MM.1S (cell line): ENCODE results near the gene KPNB1.
A peak's percentile ranks its signal among the peaks of the same experiment; 100 is the strongest.

Experiments used
- DNase-seq: peaks from one replicate; pipeline ENCODE4 v3.0.0-alpha.2; 2015
- H2AFZ ChIP-seq: fragments of 300-600 bp; sonication (generic); 2 replicates; pipeline ENCODE4 v1.6.0; 2016; ENCODE audit warnings: antibody characterized with exemption, low read length
- H3F3A ChIP-seq: fragments of 300-600 bp; sonication (generic); 2 replicates; pipeline ENCODE4 v1.6.1; 2016; ENCODE audit warnings: mild to moderate bottlenecking, antibody characterized with exemption, low read length, moderate library complexity, mixed read lengths; ENCODE audit not compliant: insufficient read depth
- H3K27ac ChIP-seq: fragments of 300-600 bp; sonication (generic); 2 replicates; pipeline ENCODE4 v1.5.1; 2016; ENCODE audit warnings: mild to moderate bottlenecking, low read length
- H3K27me3 ChIP-seq: fragments of 300-600 bp; sonication (generic); replicated peaks from 2 replicates; pipeline ENCODE4 v1.6.0; 2016; ENCODE audit warnings: low read length; ENCODE audit not compliant: insufficient read depth
- H3K36me3 ChIP-seq: fragments of 300-600 bp; sonication (generic); replicated peaks from 2 replicates; pipeline ENCODE4 v1.6.1; 2016; ENCODE audit warnings: mild to moderate bottlenecking, low read length, mixed read lengths; ENCODE audit not compliant: insufficient read depth
- H3K4me1 ChIP-seq: fragments of 300-600 bp; sonication (generic); 2 replicates; pipeline ENCODE4 v1.6.1; 2016; ENCODE audit warnings: low read length, mixed read lengths
- H3K4me2 ChIP-seq: fragments of 300-600 bp; sonication (generic); 2 replicates; pipeline ENCODE4 v1.6.0; 2016; ENCODE audit warnings: low read depth, low read length
- H3K4me3 ChIP-seq: fragments of 300-600 bp; sonication (generic); 2 replicates; pipeline ENCODE4 v1.5.1; 2016; ENCODE audit warnings: low read length, mixed read lengths
- H3K79me2 ChIP-seq: fragments of 300-600 bp; sonication (generic); 2 replicates; pipeline ENCODE4 v1.6.1; 2016; ENCODE audit warnings: mixed run types, low read length, mixed read lengths
- H3K9ac ChIP-seq: fragments of 300-600 bp; sonication (generic); 2 replicates; pipeline ENCODE4 v1.6.1; 2016; ENCODE audit warnings: low read length, mixed read lengths
- H3K9me2 ChIP-seq: fragments of 300-600 bp; sonication (generic); replicated peaks from 2 replicates; pipeline ENCODE4 v1.6.1; 2016; ENCODE audit warnings: mild to moderate bottlenecking, low read length, mixed read lengths; ENCODE audit not compliant: insufficient read depth
- H3K9me3 ChIP-seq: fragments of 300-600 bp; sonication (generic); replicated peaks from 2 replicates; pipeline ENCODE4 v1.6.1; 2016; ENCODE audit warnings: mild to moderate bottlenecking, low read length, mixed read lengths; ENCODE audit not compliant: insufficient read depth
- H4K20me1 ChIP-seq: fragments of 300-600 bp; sonication (generic); 2 replicates; pipeline ENCODE4 v1.6.1; 2016; ENCODE audit warnings: mild to moderate bottlenecking, low read length, moderate library complexity, mixed read lengths; ENCODE audit not compliant: insufficient read depth
- EZH2 ChIP-seq: fragments of 300-600 bp; sonication (generic); optimal IDR thresholded peaks from 2 replicates; pipeline ENCODE3; 2017; ENCODE audit warnings: low read depth, mild to moderate bottlenecking, antibody characterized with exemption, low read length, mixed read lengths
- EZH2phosphoT487 ChIP-seq: fragments of 300-600 bp; sonication (generic); IDR thresholded peaks from 2 replicates; pipeline ENCODE4 v1.6.1; 2018; ENCODE audit warnings: antibody characterized with exemption, low read length
- TF ChIP-seq, protein P1 (sequence below): fragments of 300-600 bp; sonication (generic); IDR thresholded peaks from 2 replicates; pipeline ENCODE4 v1.5.1; 2016; ENCODE audit warnings: antibody characterized with exemption, low read length, mixed read lengths

KPNB1 gene

DNA sequence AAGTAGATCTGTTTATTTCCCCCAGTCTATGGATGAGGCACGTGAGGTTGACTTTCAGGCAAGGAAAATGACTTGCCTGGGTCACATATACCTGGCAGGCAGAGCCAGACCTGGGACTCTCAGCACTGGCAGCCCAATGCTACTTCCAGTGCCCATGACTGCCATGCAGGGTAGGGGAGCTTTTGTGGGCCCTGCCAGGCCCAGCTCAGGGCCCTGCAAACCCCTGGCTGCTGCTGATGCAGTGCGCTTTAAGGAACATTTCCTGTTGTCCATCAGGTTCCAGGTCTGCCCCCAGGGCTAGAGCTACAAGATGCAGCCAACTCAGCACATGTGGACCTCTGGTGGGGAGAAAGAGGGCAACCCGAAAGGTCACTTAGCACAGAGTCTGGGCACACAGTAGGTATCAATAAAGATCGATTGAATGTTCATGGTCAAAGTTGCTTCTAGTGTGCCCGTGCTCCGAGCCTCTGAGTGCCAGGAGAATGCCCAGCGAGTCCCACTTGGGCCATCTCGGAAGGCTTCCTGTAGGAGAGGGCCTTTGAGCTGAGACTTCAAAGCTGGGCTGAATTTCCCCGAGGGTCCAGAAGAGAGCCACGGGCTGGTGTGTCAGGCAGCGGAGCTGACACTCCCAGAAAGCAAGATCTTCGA lies 82.8 kb downstream of the KPNB1 start:
- no peak overlapping the region for H3K27ac ChIP-seq
- no peak overlapping the region for H2AFZ ChIP-seq
- TF ChIP-seq EZH2phosphoT487: no peak
- no peak for TF ChIP-seq EZH2
- TF ChIP-seq, protein P1, sequence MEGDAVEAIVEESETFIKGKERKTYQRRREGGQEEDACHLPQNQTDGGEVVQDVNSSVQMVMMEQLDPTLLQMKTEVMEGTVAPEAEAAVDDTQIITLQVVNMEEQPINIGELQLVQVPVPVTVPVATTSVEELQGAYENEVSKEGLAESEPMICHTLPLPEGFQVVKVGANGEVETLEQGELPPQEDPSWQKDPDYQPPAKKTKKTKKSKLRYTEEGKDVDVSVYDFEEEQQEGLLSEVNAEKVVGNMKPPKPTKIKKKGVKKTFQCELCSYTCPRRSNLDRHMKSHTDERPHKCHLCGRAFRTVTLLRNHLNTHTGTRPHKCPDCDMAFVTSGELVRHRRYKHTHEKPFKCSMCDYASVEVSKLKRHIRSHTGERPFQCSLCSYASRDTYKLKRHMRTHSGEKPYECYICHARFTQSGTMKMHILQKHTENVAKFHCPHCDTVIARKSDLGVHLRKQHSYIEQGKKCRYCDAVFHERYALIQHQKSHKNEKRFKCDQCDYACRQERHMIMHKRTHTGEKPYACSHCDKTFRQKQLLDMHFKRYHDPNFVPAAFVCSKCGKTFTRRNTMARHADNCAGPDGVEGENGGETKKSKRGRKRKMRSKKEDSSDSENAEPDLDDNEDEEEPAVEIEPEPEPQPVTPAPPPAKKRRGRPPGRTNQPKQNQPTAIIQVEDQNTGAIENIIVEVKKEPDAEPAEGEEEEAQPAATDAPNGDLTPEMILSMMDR: no peak
- H3K9ac ChIP-seq: no peak overlapping the region
- H3K9me2 ChIP-seq: no peaks in the 10 kb centered on the region
- H3K4me1 ChIP-seq: no peaks in the 10 kb centered on the region
- peak overlapping the region; percentile 72; the same call in 1 of the 2 replicates for H3K4me2 ChIP-seq
- peaks cover 35% of the 10 kb centered on the region for H3K27me3 ChIP-seq
- H3K4me3 ChIP-seq: peak overlapping the region; percentile 46
- H3K9me3 ChIP-seq: no peaks in the 10 kb centered on the region
- no peaks in the 10 kb centered on the region for H3K79me2 ChIP-seq
- no peaks in the 10 kb centered on the region for H4K20me1 ChIP-seq
- H3K36me3 ChIP-seq: no peaks in the 10 kb centered on the region
- DNase-seq: no peak
- no peaks in the 10 kb centered on the region for H3F3A ChIP-seq

DNA sequence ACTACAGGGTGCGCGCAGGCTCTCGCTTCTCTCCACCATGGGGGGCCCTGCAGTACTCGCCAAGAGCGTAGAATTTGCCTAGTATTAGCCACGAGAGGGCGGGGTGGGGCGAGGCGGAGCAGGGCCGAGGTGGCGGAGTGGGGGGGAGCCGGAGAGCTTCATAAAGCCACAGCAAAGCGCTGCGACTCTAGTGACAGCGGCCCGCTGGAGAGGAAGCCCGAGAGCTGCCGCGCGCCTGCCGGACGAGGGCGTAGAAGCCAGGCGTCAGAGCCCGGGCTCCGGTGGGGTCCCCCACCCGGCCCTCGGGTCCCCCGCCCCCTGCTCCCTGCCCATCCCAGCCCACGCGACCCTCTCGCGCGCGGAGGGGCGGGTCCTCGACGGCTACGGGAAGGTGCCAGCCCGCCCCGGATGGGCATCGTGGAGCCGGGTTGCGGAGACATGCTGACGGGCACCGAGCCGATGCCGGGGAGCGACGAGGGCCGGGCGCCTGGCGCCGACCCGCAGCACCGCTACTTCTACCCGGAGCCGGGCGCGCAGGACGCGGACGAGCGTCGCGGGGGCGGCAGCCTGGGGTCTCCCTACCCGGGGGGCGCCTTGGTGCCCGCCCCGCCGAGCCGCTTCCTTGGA lies 83.4 kb downstream of the KPNB1 start, which contains the start of gene TBX21:
Gene TBX21, plus strand, starts transcription at position 190 of the 627 bp plus-strand sequence. Its CDS starts 219 bp downstream, at position 409.
- H3K9me3 ChIP-seq: no peaks in the 10 kb centered on the region
- peaks cover 35% of the 10 kb centered on the region for H3K27me3 ChIP-seq
- H3K9me2 ChIP-seq: no peaks in the 10 kb centered on the region
- no peak within 1 kb of the TSS for H2AFZ ChIP-seq
- H3K27ac ChIP-seq: no peak within 1 kb of the TSS
- peak; percentile 81 for DNase-seq
- H3K4me2 ChIP-seq: peak within 1 kb of the TSS; percentile 72
- no peaks in the 10 kb centered on the region for H3K36me3 ChIP-seq
- H3K4me3 ChIP-seq: peak within 1 kb of the TSS; percentile 46
- H3K9ac ChIP-seq: no peak within 1 kb of the TSS
- TF ChIP-seq EZH2: no peak
- TF ChIP-seq, protein P1: peak; percentile 38
- no peak for TF ChIP-seq EZH2phosphoT487
- H3K4me1 ChIP-seq: no peaks in the 10 kb centered on the region
- no peaks in the 10 kb centered on the region for H4K20me1 ChIP-seq
- H3F3A ChIP-seq: no peaks in the 10 kb centered on the region
- no peaks in the 10 kb centered on the region for H3K79me2 ChIP-seq

DNA sequence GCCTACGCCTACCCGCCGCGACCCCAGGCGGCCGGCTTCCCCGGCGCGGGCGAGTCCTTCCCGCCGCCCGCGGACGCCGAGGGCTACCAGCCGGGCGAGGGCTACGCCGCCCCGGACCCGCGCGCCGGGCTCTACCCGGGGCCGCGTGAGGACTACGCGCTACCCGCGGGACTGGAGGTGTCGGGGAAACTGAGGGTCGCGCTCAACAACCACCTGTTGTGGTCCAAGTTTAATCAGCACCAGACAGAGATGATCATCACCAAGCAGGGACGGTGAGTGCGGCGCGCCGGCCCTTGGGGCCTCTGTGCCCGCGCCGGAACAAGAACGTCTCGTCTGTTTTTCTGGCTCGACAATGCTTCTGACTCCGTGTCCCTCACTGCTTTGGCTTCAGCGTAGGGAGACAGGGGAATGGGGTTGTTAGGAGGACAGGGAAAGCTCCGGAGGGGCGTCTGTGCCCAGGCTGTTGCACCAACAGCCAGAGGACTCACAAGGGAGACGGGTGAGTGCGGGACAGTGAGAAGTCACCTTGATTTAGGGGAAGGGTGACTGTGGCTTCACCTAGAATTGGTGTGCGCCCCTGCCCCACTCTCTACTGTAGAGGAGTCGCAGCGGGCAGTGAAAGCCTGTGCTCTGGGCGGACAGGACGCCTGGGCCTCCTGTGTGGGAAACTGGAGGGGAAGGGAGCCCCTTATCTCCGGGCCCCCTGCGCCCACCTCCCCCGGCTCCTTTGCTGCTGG lies 84.1 kb downstream of the KPNB1 start:
- no peak for DNase-seq
- no peak overlapping the region for H3K4me3 ChIP-seq
- TF ChIP-seq, protein P1: no peak
- peak; percentile 81 for TF ChIP-seq EZH2
- H3K9me2 ChIP-seq: no peaks in the 10 kb centered on the region
- H3K79me2 ChIP-seq: no peaks in the 10 kb centered on the region
- no peaks in the 10 kb centered on the region for H3K4me1 ChIP-seq
- H4K20me1 ChIP-seq: no peaks in the 10 kb centered on the region
- H3K9me3 ChIP-seq: no peaks in the 10 kb centered on the region
- peak overlapping the region; percentile 72 for H3K4me2 ChIP-seq
- no peak overlapping the region for H3K9ac ChIP-seq
- no peak overlapping the region for H2AFZ ChIP-seq
- no peaks in the 10 kb centered on the region for H3K36me3 ChIP-seq
- no peak overlapping the region for H3K27ac ChIP-seq
- H3F3A ChIP-seq: no peaks in the 10 kb centered on the region
- H3K27me3 ChIP-seq: peaks cover 35% of the 10 kb centered on the region
